Measurements from ENCODE around the gene CDKN2B-AS1.

The CDKN2B-AS1 gene

GRCh38 chr9:22098643-22099332 is 104.2 kb downstream of the CDKN2B-AS1 start:
- DNase-seq = no peak

- peak; percentile 16 for DNase-seq
Measured at GRCh38 chr9:22100626-22101025, 106.0 kb downstream of the CDKN2B-AS1 start.

- no peak for DNase-seq
Measured at GRCh38 chr9:22102146-22103053, 107.8 kb downstream of the CDKN2B-AS1 start.

- peak; percentile 20 for DNase-seq
Measured at GRCh38 chr9:22103685-22104575, 109.3 kb downstream of the CDKN2B-AS1 start.

- no peak for DNase-seq
Measured at GRCh38 chr9:22105005-22105722, 110.6 kb downstream of the CDKN2B-AS1 start.

GRCh38 chr9:22107202-22108045 is 112.8 kb downstream of the CDKN2B-AS1 start:
- peak; percentile 3 for DNase-seq

GRCh38 chr9:22108581-22109370 is 114.2 kb downstream of the CDKN2B-AS1 start:
- no peak for DNase-seq

- DNase-seq = no peak
Measured at GRCh38 chr9:22111176-22111953, 116.8 kb downstream of the CDKN2B-AS1 start.

GRCh38 chr9:22111954-22112247 is 117.3 kb downstream of the CDKN2B-AS1 start:
- DNase-seq = no peak

GRCh38 chr9:22112870-22113821 is 118.6 kb downstream of the CDKN2B-AS1 start:
- DNase-seq = no peak

GRCh38 chr9:22114956-22115355 is 120.4 kb downstream of the CDKN2B-AS1 start:
- no peak for DNase-seq

- no peak for DNase-seq
Measured at GRCh38 chr9:22116758-22117157, 122.2 kb downstream of the CDKN2B-AS1 start.

GRCh38 chr9:22117511-22118384 is 123.2 kb downstream of the CDKN2B-AS1 start:
- DNase-seq = no peak

- DNase-seq = no peak
Measured at GRCh38 chr9:22118810-22119521, 124.4 kb downstream of the CDKN2B-AS1 start.

GRCh38 chr9:22119522-22120158 is 125.0 kb downstream of the CDKN2B-AS1 start:
- DNase-seq = peak; percentile 56

- DNase-seq = no peak
Measured at GRCh38 chr9:22120159-22120549, 125.6 kb downstream of the CDKN2B-AS1 start.

Data from DMS53 (cell line).